H1 (cell line): ENCODE data around the gene MIR17HG. TPM values are rescaled to one million over a fixed set of nuclear protein-coding genes. Genes with fewer than 3 reads are reported as not detected.

Experiments
- CTCF ChIA-PET: fragments of 300-600 bp; sonication (Branson Sonifier 250); formaldehyde crosslinking; loops from one replicate; lab custom pipeline; 2021; ENCODE audit not compliant: partially characterized antibody; lab: Charles Lee
- POLR2A ChIA-PET: fragments of 300-600 bp; sonication (Branson Sonifier 250); formaldehyde crosslinking; loops from one replicate; lab custom pipeline; 2021; ENCODE audit warnings: inconsistent platforms; ENCODE audit not compliant: partially characterized antibody; lab: Charles Lee
- DNase-seq, 2 experiments: peaks; one replicate each; pipeline versions ENCODE4 v3.0.0 to v3.0.0-alpha.2; 2010 to 2022; ENCODE audit warnings: low spot score in 2 of 2, low read depth in 1 of 2, mixed read lengths in 1 of 2
- FAIRE-seq: peaks from 2 replicates; lab custom pipeline; 2011; peaks lifted over from hg19 to GRCh38; lab: Jason Lieb, UNC
- H2AFZ ChIP-seq: 2 replicates; pipeline ENCODE4 v1.8.1; 2012; ENCODE audit warnings: low read length, inconsistent platforms
- H2AK5ac ChIP-seq: 2 replicates; pipeline ENCODE4 v1.6.1; 2013; ENCODE audit warnings: low read depth, low read length
- H2BK120ac ChIP-seq: replicated peaks from 2 replicates; pipeline ENCODE3; 2013; ENCODE audit warnings: low read depth, low read length, inconsistent platforms
- H2BK12ac ChIP-seq: 2 replicates; pipeline ENCODE4 v1.6.1; 2013; ENCODE audit warnings: low read depth, low read length
- H2BK15ac ChIP-seq: 2 replicates; pipeline ENCODE4 v1.6.1; 2013; ENCODE audit warnings: low read length
- H2BK20ac ChIP-seq: 2 replicates; pipeline ENCODE4 v1.6.1; 2013; ENCODE audit warnings: low read length
- H2BK5ac ChIP-seq: 2 replicates; pipeline ENCODE4 v1.6.1; 2013; ENCODE audit warnings: low read depth, low read length
- H3K14ac ChIP-seq: 2 replicates; pipeline ENCODE4 v1.6.1; 2013; ENCODE audit warnings: inconsistent platforms; ENCODE audit not compliant: insufficient read length
- H3K18ac ChIP-seq: 2 replicates; pipeline ENCODE4 v1.6.1; 2013; ENCODE audit warnings: low read length; ENCODE audit errors: extremely low read depth
- H3K23ac ChIP-seq: 2 replicates; pipeline ENCODE4 v1.6.1; 2013; ENCODE audit warnings: inconsistent platforms; ENCODE audit not compliant: insufficient read length
- H3K23me2 ChIP-seq: 2 replicates; pipeline ENCODE4 v1.6.1; 2013; ENCODE audit warnings: low read depth, low read length
- H3K27ac ChIP-seq: 2 replicates; pipeline ENCODE4 v1.6.1; 2011; ENCODE audit warnings: low read depth, low read length, inconsistent platforms
- H3K27me3 ChIP-seq, 4 experiments: replicated peaks in 1 of 4; 1 replicate in 1 of 4; 2 replicates in 3 of 4; pipeline versions ENCODE4 v1.6.1 to v1.8.1; 2011 to 2013; ENCODE audit warnings: low read length in 3 of 4, mild to moderate bottlenecking in 3 of 4, inconsistent platforms in 2 of 4, mixed read lengths in 2 of 4, moderate library complexity in 1 of 4; ENCODE audit not compliant: control insufficient read depth in 3 of 4, insufficient read depth in 3 of 4; ENCODE audit errors: extremely low read depth in 1 of 4
- H3K36me3 ChIP-seq, 4 experiments: 2 replicates each; pipeline versions ENCODE4 v1.6.1 to v1.8.1; 2011 to 2013; ENCODE audit warnings: mild to moderate bottlenecking in 4 of 4, low read length in 3 of 4, moderate library complexity in 2 of 4, control low read depth in 1 of 4, inconsistent platforms in 1 of 4; ENCODE audit not compliant: insufficient read depth in 4 of 4, control insufficient read depth in 2 of 4
- H3K4ac ChIP-seq: replicated peaks from 2 replicates; pipeline ENCODE3; 2013; ENCODE audit warnings: low read length, low read depth, mixed read lengths, inconsistent platforms; ENCODE audit not compliant: insufficient read length
- H3K4me1 ChIP-seq, 4 experiments: replicated peaks in 1 of 4; 1 replicate in 1 of 4; 2 replicates in 3 of 4; pipeline versions ENCODE4 v1.6.1 to v1.8.1; 2011 to 2013; ENCODE audit warnings: low read length in 3 of 4, inconsistent platforms in 2 of 4, mixed read lengths in 1 of 4; ENCODE audit not compliant: insufficient read depth in 4 of 4, control insufficient read depth in 3 of 4
- H3K4me2 ChIP-seq, 2 experiments: 2 replicates each; pipeline versions ENCODE4 v1.6.1 to v1.8.1; 2011 to 2013; ENCODE audit warnings: low read depth in 2 of 2, low read length in 2 of 2, control low read depth in 1 of 2, inconsistent platforms in 1 of 2, mild to moderate bottlenecking in 1 of 2; ENCODE audit not compliant: insufficient read depth in 1 of 2
- H3K4me3 ChIP-seq, 4 experiments: fragments of 200-600, 300-600 bp in 1 of 4; sonication (generic), shearing (Covaris generic), sonication (Bioruptor Twin) in 1 of 4; 2 replicates each; pipeline versions ENCODE4 v1.5.1 to v1.8.1; 2011 to 2016; ENCODE audit warnings: low read length in 4 of 4, low read depth in 3 of 4, control low read depth in 2 of 4, inconsistent platforms in 2 of 4, mild to moderate bottlenecking in 2 of 4, mixed read lengths in 1 of 4, moderate library complexity in 1 of 4; ENCODE audit not compliant: insufficient read depth in 2 of 4; ENCODE audit errors: extremely low read depth in 1 of 4
- H3K56ac ChIP-seq: replicated peaks from 2 replicates; pipeline ENCODE3; 2013; ENCODE audit warnings: low read depth, mild to moderate bottlenecking, mixed read lengths, low read length, inconsistent platforms; ENCODE audit not compliant: insufficient read length
- H3K79me1 ChIP-seq: 2 replicates; pipeline ENCODE4 v1.6.1; 2013; ENCODE audit warnings: low read depth, low read length, control low read depth
- H3K79me2 ChIP-seq, 2 experiments: 2 replicates each; pipeline versions ENCODE4 v1.6.1 to v1.8.1; 2012 to 2013; ENCODE audit warnings: low read length in 2 of 2, mild to moderate bottlenecking in 2 of 2, inconsistent platforms in 1 of 2; ENCODE audit not compliant: insufficient read depth in 2 of 2, control insufficient read depth in 1 of 2
- H3K9ac ChIP-seq, 4 experiments: replicated peaks in 1 of 4; 1 replicate in 1 of 4; 2 replicates in 3 of 4; pipeline versions ENCODE4 v1.6.1 to v1.8.1; 2011 to 2013; ENCODE audit warnings: low read depth in 3 of 4, low read length in 3 of 4, control low read depth in 2 of 4, mild to moderate bottlenecking in 2 of 4, moderate library complexity in 2 of 4, inconsistent platforms in 1 of 4; ENCODE audit errors: extremely low read depth in 1 of 4
- H3K9me3 ChIP-seq, 2 experiments: 2 replicates each; pipeline versions ENCODE4 v1.6.1 to v1.8.1; 2012 to 2013; ENCODE audit warnings: mild to moderate bottlenecking in 2 of 2, moderate library complexity in 2 of 2, control low read depth in 1 of 2, inconsistent platforms in 1 of 2, low read depth in 1 of 2, low read length in 1 of 2, mixed read lengths in 1 of 2; ENCODE audit not compliant: insufficient read depth in 2 of 2
- H4K20me1 ChIP-seq, 2 experiments: replicated peaks in 1 of 2; 2 replicates each; pipeline versions ENCODE3 to v1.8.1; 2011 to 2013; ENCODE audit warnings: inconsistent platforms in 2 of 2, low read length in 2 of 2, mild to moderate bottlenecking in 1 of 2; ENCODE audit not compliant: insufficient read depth in 2 of 2, control insufficient read depth in 1 of 2
- H4K5ac ChIP-seq: 2 replicates; pipeline ENCODE4 v1.6.1; 2013; ENCODE audit warnings: low read length, low read depth, mixed read lengths, inconsistent platforms; ENCODE audit not compliant: insufficient read length
- H4K8ac ChIP-seq: 2 replicates; pipeline ENCODE4 v1.8.0; 2013; ENCODE audit warnings: mild to moderate bottlenecking, moderate library complexity, low read length, inconsistent platforms; ENCODE audit not compliant: insufficient read depth; ENCODE audit errors: extremely low read depth
- H4K91ac ChIP-seq: replicated peaks from 2 replicates; pipeline ENCODE3; 2013; ENCODE audit warnings: low read length, mixed read lengths, inconsistent platforms; ENCODE audit not compliant: insufficient read length
- CTCF ChIP-seq, 3 experiments: IDR thresholded peaks; 1 replicate in 2 of 3; 2 replicates in 1 of 3; pipeline versions ENCODE4 v1.5.1 to v1.6.1; 2011; ENCODE audit warnings: low read length in 3 of 3, mild to moderate bottlenecking in 3 of 3, inconsistent platforms in 2 of 3, low read depth in 1 of 3, moderate library complexity in 1 of 3; ENCODE audit not compliant: insufficient read depth in 1 of 3; ENCODE audit errors: control extremely low read depth in 1 of 3
- RAD21 ChIP-seq, 2 experiments: IDR thresholded peaks in 1 of 2; conservative IDR thresholded peaks in 1 of 2; 2 replicates each; pipeline ENCODE4 v1.6.1; 2011; ENCODE audit warnings: low read depth in 2 of 2, low read length in 2 of 2, improper control_type of control experiment in 1 of 2, inconsistent platforms in 1 of 2, mild to moderate bottlenecking in 1 of 2, moderate library complexity in 1 of 2
- SIN3A ChIP-seq, 2 experiments: IDR thresholded peaks in 1 of 2; conservative IDR thresholded peaks in 1 of 2; 2 replicates each; pipeline ENCODE4 v1.6.1; 2011 to 2012; ENCODE audit warnings: low read length in 2 of 2, improper control_type of control experiment in 1 of 2, low read depth in 1 of 2, mild to moderate bottlenecking in 1 of 2
- SIX5 ChIP-seq: IDR thresholded peaks from 2 replicates; pipeline ENCODE4 v1.6.1; 2011; ENCODE audit warnings: mild to moderate bottlenecking, low read depth, low read length
- polyA plus RNA-seq, 7 experiments: library from polyadenylated mRNA; depleted of rRNA in 3 of 7; stranded (reverse) in 5 of 7; unstranded in 2 of 7; fragments of >200 nt in 5 of 7; fragments of 200-250 nt in 2 of 7; gene quantifications; 1 replicate in 5 of 7; 2 replicates in 1 of 7; 4 replicates in 1 of 7; pipeline versions ENCODE4 v1.2.1 to v1.2.3, GENCODE V29; 2011 to 2013; ENCODE audit warnings: missing spikeins in 2 of 7, mixed read lengths in 2 of 7
- total RNA-seq: library from RNA; stranded (reverse); fragmentation: NEBNext Ultra II Directional; extraction: Animal tissue kit (Norgen Biotek cat#: 25700); gene quantifications from 2 replicates; pipeline ENCODE4 v1.2.1, GENCODE V29; 2021

MIR17HG gene
- total and polyA plus RNA-seq, 2 of the 8 experiments (the other 6 are each of a cell fraction or from before 2014, with no cell fraction given) = 11.5 to 36.9 TPM

- Histone ChIP-seq H3K4me2 (no peak overlapping the region), H4K5ac (no peak overlapping the region), H2BK12ac (no peak overlapping the region), H3K9ac (no peak overlapping the region), H3K79me1 (no peaks in the 10 kb centered on the region)
- TF ChIP-seq CTCF (IDR thresholded peaks at IDR 0.05; ENCODE audit: control extremely low read depth in 1 of 3, insufficient read depth in 1 of 3, low read depth in 1 of 3, low read length in 3 of 3) (peak in 2 of 3 experiments; percentile 33 to 39; a peak in 2 of 4 replicates), SIX5 (no peak), SIN3A (conservative IDR thresholded peaks at IDR 0.05 in 1 of 2, IDR thresholded peaks at IDR 0.05 in 1 of 2; ENCODE audit: low read depth in 1 of 2, low read length in 2 of 2) (no peak), RAD21 (IDR thresholded peaks at IDR 0.05 in 1 of 2, conservative IDR thresholded peaks at IDR 0.05 in 1 of 2; ENCODE audit: low read depth in 2 of 2, low read length in 2 of 2) (peak; percentile 65 to 66)
- TF ChIP-seq, all 59 proteins: peak for 2
- Histone ChIP-seq H3K23ac (no peak overlapping the region), H3K18ac (no peak overlapping the region), H3K27ac (no peak overlapping the region), H2BK5ac (no peak overlapping the region), H3K14ac (no peak overlapping the region), H3K23me2 (no peaks in the 10 kb centered on the region), H2BK20ac (no peak overlapping the region), H3K9me3 (no peaks in the 10 kb centered on the region), H3K56ac (no peak overlapping the region), H2AK5ac (no peak overlapping the region), H3K4me3 (no peak overlapping the region), H3K79me2 (no peaks in the 10 kb centered on the region), H3K27me3 (no peaks in the 10 kb centered on the region), H3K36me3 (no peaks in the 10 kb centered on the region), H4K8ac (no peak overlapping the region), H3K4ac (no peak overlapping the region), H4K20me1 (no peaks in the 10 kb centered on the region), H3K4me1 (no peaks in the 10 kb centered on the region), H2BK120ac (no peak overlapping the region), H2AFZ (no peak overlapping the region), H2BK15ac (no peak overlapping the region), H4K91ac (no peak overlapping the region)
- no peak for DNase-seq
- POLR2A ChIA-PET = interaction anchor here (1.1 kb wide), 1 partner anchor 18 kb away, joined by 3 read pairs; no protein-coding TSS in a partner anchor
- CTCF ChIA-PET = interaction anchor here (0.6 to 4.4 kb wide), 16 partner anchors 9 to 811 kb away, joined by 3 to 25 read pairs (median 4); partner anchors contain the start of gene GPC5
- no peak for FAIRE-seq
These were observed 33.9 kb downstream of the MIR17HG start for GRCh38 chr13:91381371-91381770.
